Central memory CD8-positive, alpha-beta T cell (primary cell): Measurements from ENCODE around the gene PDZRN3.
"Not testable (repeated sequence)": the region's sequence is repeated elsewhere in the genome, so short reads cannot be mapped to it uniquely, and the experiment has no call there.

Source experiments
- ATAC-seq: fragments of 150-1000 bp; cut with Tn5 transposase; replicated peaks from 2 replicates; pipeline ENCODE4 v1.10.0; 2022; ENCODE audit warnings: mild to moderate bottlenecking, moderate FRiP score, moderate number of reproducible peaks; ENCODE audit not compliant: poor library complexity, severe bottlenecking; ENCODE audit errors: extremely low read depth
- DNase-seq, 2 donors: peaks; one replicate each; pipeline ENCODE4 v3.0.0; 2021; ENCODE audit warnings: low spot score in 2 of 2
- H3K27ac Mint-ChIP-seq: one replicate; pipeline ENCODE4 v1.8.0; 2022; ENCODE audit warnings: low read depth, mild to moderate bottlenecking, moderate library complexity, mixed read lengths
- H3K27me3 Mint-ChIP-seq: one replicate; pipeline ENCODE4 v1.8.0; 2022; ENCODE audit warnings: mixed read lengths
- H3K36me3 Mint-ChIP-seq: one replicate; pipeline ENCODE4 v1.8.0; 2022; ENCODE audit warnings: mild to moderate bottlenecking, moderate library complexity, mixed read lengths; ENCODE audit not compliant: insufficient read depth
- H3K4me1 Mint-ChIP-seq: one replicate; pipeline ENCODE4 v1.8.0; 2022; ENCODE audit warnings: mixed read lengths
- H3K4me3 Mint-ChIP-seq: one replicate; pipeline ENCODE4 v1.8.0; 2022; ENCODE audit warnings: mild to moderate bottlenecking, moderate library complexity, mixed read lengths
- H3K9me3 Mint-ChIP-seq: one replicate; pipeline ENCODE4 v1.8.0; 2022; ENCODE audit warnings: mixed read lengths

The PDZRN3 gene

DNA sequence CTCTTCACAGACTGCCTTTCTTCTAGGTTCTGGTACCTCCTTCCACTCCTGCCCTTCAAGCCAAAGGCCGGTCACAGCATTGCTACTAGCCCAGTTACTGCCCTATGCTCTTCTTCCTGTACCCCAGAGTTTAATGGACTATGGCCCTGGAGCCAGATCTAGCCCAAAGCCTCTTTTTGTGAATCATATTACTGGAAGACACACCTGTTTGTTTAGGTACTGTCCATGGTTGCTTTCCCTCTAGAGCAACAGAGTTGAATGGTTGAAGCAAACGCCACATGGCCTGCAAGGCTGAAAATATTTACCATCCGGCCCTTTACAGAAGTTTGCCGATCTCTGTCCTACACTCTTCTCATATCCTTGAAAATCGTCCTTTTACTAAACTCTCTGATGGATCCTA is 47.0 kb downstream of the PDZRN3 start:
- no peak overlapping the region for H3K27ac Mint-ChIP-seq
- DNase-seq: no peak
- H3K27me3 Mint-ChIP-seq: no peaks in the 10 kb centered on the region
- H3K4me1 Mint-ChIP-seq: no peaks in the 10 kb centered on the region
- H3K4me3 Mint-ChIP-seq: no peak overlapping the region
- H3K9me3 Mint-ChIP-seq: peaks cover 8% of the 10 kb centered on the region
- H3K36me3 Mint-ChIP-seq: no peaks in the 10 kb centered on the region
- ATAC-seq: no peak

DNA sequence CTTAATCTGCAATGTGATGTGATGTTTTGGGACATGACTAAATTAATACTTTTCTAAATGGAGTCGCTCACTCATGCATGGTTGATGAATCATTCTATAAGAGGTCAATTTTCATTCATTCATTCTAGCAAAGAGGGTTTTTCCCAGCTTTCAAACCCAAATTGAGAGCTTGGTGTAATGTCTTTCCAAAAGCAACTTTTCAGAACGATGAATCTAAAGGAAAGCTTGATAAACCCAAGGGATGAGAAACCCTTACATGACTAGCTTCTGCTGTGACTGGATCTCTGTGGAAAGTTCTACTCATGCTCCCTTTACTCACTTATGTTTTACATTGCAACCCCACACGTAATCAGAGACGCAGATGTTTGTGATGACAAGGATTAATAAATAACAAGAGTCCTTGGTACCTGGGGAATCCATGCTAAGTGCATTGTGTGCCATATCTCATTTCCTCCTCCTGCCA is 47.7 kb downstream of the PDZRN3 start:
- H3K27me3 Mint-ChIP-seq: peaks cover 2% of the 10 kb centered on the region
- no peaks in the 10 kb centered on the region for H3K4me1 Mint-ChIP-seq
- H3K4me3 Mint-ChIP-seq: no peak overlapping the region
- DNase-seq (no peak), ATAC-seq (no peak)
- no peaks in the 10 kb centered on the region for H3K36me3 Mint-ChIP-seq
- H3K9me3 Mint-ChIP-seq: peaks cover 8% of the 10 kb centered on the region
- no peak overlapping the region for H3K27ac Mint-ChIP-seq

GRCh38 chr3:73575953-73576352 is 48.8 kb downstream of the PDZRN3 start:
- no peak overlapping the region for H3K27ac Mint-ChIP-seq
- ATAC-seq (no peak), DNase-seq (no peak)
- H3K36me3 Mint-ChIP-seq: no peaks in the 10 kb centered on the region
- no peak overlapping the region for H3K4me3 Mint-ChIP-seq
- no peaks in the 10 kb centered on the region for H3K4me1 Mint-ChIP-seq
- H3K27me3 Mint-ChIP-seq: peaks cover 13% of the 10 kb centered on the region
- H3K9me3 Mint-ChIP-seq: peaks cover 13% of the 10 kb centered on the region

DNA sequence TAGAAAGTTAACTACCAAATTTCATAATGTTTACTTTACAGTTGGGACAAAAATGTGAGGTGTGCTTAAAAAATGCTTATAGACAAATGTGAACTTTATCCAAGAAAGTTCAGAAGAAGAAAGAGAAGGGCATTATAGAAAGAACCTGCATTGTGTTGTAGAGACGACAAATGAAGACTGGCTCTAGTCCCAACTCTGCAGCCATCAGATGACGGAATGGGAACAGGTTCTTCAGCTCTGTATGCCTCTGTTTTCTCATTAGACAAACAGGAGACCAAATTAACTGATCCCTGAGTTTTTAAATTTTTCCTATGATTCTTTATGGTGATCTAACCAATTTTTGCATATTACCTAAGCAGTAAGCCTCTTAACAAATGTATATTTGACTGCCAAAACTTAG is 49.2 kb downstream of the PDZRN3 start:
- peaks cover 14% of the 10 kb centered on the region for H3K9me3 Mint-ChIP-seq
- H3K4me1 Mint-ChIP-seq: no peaks in the 10 kb centered on the region
- H3K4me3 Mint-ChIP-seq: no peak overlapping the region
- H3K36me3 Mint-ChIP-seq: no peaks in the 10 kb centered on the region
- ATAC-seq: no peak
- peaks cover 16% of the 10 kb centered on the region for H3K27me3 Mint-ChIP-seq
- no peak for DNase-seq
- H3K27ac Mint-ChIP-seq: no peak overlapping the region

DNA sequence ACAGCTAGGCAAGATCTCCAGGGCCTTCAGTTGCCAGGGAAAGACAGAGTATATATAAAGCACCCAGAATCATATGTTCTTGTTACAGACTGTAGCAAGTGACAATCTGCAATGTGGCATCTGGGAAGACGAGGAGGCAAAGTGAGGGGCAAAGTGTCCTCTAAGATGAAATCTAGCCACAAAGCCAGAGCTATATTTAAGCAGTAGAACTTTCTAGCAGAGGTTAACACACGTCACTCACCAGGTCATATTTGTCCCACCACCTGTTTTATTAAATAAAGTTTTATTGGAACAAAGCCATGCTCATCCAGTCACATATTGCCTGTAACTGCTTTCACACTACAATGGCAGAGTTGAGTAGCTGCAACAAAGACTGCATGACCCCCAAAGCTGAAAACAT is 51.5 kb downstream of the PDZRN3 start:
- DNase-seq (no peak), ATAC-seq (no peak)
- H3K27me3 Mint-ChIP-seq: peaks cover 16% of the 10 kb centered on the region
- peaks cover 14% of the 10 kb centered on the region for H3K9me3 Mint-ChIP-seq
- no peaks in the 10 kb centered on the region for H3K36me3 Mint-ChIP-seq
- no peak overlapping the region for H3K27ac Mint-ChIP-seq
- H3K4me1 Mint-ChIP-seq: no peaks in the 10 kb centered on the region
- H3K4me3 Mint-ChIP-seq: no peak overlapping the region

DNA sequence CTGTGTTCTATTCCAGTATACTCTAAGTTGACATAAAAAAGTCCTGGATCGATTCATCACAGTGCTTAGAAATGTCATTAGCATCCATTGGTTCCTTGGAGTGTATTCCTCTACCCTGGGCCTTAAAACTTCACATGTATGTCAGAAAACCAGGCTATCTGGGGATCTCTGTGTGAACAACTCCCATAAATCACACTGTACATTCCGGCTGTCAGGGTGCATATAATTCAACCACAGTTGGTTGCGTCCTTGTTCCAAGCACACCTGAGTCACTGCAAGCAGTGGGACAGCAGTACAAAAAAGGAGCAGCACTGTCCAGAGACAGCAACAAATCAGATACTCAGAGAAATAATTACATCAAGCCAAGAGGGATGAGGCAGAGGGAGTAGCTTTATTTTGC is 52.4 kb downstream of the PDZRN3 start:
- ATAC-seq (no peak), DNase-seq (no peak)
- Mint-ChIP-seq H3K27me3 (peaks cover 16% of the 10 kb centered on the region), H3K27ac (no peak overlapping the region), H3K4me1 (no peaks in the 10 kb centered on the region), H3K9me3 (peaks cover 6% of the 10 kb centered on the region), H3K4me3 (no peak overlapping the region), H3K36me3 (no peaks in the 10 kb centered on the region)

DNA sequence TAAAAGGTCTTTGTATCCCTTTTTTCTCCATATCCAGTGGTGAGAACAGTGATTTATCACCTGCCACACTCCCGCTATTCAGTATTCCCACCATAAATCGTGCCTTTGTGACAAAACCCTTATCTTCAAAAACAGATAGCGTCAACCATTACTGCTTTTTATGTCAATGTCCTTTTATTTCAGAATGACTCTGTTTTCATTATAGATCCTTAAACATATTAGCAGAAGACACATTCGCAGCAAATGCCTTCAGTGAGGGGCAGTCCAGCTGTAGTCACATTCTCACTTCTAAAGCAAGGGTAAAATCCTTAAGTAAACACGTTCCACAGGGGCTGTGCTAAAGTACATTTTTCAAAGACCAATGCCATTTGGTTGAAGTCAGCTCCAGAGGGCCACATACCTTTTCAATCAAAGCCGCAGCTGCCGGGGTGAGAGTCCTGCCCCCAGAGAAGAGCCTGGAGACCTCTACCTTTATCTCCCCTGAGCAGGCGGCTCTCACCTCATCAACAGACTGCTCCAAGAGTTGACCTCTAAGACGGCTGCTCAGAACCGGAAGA is 53.4 kb downstream of the PDZRN3 start:
- no peak overlapping the region for H3K4me3 Mint-ChIP-seq
- no peak for DNase-seq
- ATAC-seq: no peak
- peaks cover 6% of the 10 kb centered on the region for H3K9me3 Mint-ChIP-seq
- peaks cover 16% of the 10 kb centered on the region for H3K27me3 Mint-ChIP-seq
- no peaks in the 10 kb centered on the region for H3K4me1 Mint-ChIP-seq
- no peaks in the 10 kb centered on the region for H3K36me3 Mint-ChIP-seq
- no peak overlapping the region for H3K27ac Mint-ChIP-seq

DNA sequence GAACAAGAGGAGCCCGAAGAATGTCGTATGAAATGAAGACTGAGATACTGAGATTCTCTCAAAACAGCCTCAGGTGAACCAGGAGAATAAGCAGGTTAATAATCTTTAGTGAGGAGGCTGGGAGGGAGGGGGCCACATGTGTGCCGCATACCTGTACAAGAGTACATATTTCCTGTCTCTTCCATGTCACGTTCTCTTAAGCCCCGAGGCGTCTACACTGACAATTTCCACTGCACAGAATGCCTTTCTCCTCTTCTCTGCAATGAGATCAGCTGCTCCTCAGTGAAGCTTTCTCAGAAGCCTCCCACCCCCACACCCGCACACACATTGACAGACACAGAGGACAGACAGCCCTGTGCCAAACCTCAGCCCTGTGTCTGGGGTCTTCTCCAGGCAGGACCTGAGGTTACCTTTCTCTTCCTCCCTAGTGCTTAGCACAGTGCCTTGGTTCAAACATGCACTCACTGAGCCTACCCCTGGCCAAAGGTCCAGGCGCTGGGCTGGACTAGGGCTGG is 55.4 kb downstream of the PDZRN3 start:
- H3K27me3 Mint-ChIP-seq: peaks cover 16% of the 10 kb centered on the region
- no peaks in the 10 kb centered on the region for H3K4me1 Mint-ChIP-seq
- DNase-seq (no peak), ATAC-seq (no peak)
- H3K36me3 Mint-ChIP-seq: no peaks in the 10 kb centered on the region
- H3K27ac Mint-ChIP-seq: no peak overlapping the region
- no peak overlapping the region for H3K4me3 Mint-ChIP-seq
- H3K9me3 Mint-ChIP-seq: peaks cover 6% of the 10 kb centered on the region

- DNase-seq (no peak), ATAC-seq (no peak)
- H3K27me3 Mint-ChIP-seq: peaks cover 16% of the 10 kb centered on the region
- no peak overlapping the region for H3K4me3 Mint-ChIP-seq
- no peak overlapping the region for H3K27ac Mint-ChIP-seq
- no peaks in the 10 kb centered on the region for H3K4me1 Mint-ChIP-seq
- peaks cover 6% of the 10 kb centered on the region for H3K9me3 Mint-ChIP-seq
- H3K36me3 Mint-ChIP-seq: no peaks in the 10 kb centered on the region
Measured at GRCh38 chr3:73568371-73568862, 56.3 kb downstream of the PDZRN3 start.

DNA sequence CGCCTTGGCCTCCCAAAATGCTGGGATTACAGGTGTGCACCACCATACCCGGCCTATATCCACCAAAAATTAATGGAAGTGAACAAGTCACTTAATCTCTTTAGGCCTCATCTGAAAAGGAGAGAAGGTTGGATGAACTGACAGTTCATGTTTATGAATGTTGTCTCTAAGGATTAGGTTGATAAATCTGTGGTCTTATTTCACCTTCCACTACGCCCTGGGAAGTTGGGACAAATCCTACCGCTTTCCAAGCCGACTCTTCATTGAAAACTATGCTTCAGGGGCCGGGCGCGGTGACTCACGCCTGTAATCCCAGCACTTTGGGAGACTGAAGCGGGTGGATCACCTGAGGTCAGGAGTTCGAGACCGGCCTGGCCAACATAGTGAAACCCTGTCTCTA is 59.4 kb downstream of the PDZRN3 start:
- not testable (repeated sequence) for H3K36me3 Mint-ChIP-seq, ATAC-seq, H3K27me3 Mint-ChIP-seq, H3K4me1 Mint-ChIP-seq, H3K9me3 Mint-ChIP-seq, H3K4me3 Mint-ChIP-seq, H3K27ac Mint-ChIP-seq, DNase-seq

DNA sequence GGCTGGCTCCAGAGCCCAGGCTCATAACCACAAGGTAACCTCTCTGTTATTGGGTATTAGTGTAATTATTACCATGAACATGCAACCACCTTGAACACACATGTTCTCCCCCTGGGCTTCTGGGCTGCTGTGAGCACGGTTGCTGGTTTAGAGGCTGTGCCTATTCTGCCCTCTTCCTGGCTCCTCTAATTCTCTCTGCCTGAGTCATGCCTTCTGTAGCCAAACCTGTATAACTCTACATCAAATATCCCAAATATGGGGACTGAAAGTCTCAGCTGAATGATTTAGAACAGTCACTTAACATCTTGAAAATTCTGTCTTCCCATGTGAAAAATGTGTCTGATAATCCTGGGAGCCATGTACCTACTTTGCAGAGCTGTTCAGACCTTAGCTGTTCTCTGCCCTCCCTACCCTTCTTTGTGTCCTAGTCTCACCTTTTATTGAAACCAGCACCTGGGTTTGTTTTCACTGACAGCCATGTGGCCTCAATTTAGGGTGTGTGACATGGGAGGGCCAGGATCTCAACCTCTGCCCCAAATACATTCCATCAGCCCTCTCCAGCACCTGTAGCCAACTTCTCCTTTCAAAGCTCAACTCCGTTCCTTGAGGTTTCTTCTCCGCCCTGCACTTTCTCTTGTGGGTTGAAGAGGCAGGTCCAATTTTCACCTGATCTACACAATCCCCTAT is 60.7 kb downstream of the PDZRN3 start:
- H3K4me3 Mint-ChIP-seq: no peak overlapping the region
- H3K27ac Mint-ChIP-seq: no peak overlapping the region
- DNase-seq: no peak
- no peaks in the 10 kb centered on the region for H3K9me3 Mint-ChIP-seq
- no peaks in the 10 kb centered on the region for H3K36me3 Mint-ChIP-seq
- H3K27me3 Mint-ChIP-seq: no peaks in the 10 kb centered on the region
- ATAC-seq: no peak
- no peaks in the 10 kb centered on the region for H3K4me1 Mint-ChIP-seq

DNA sequence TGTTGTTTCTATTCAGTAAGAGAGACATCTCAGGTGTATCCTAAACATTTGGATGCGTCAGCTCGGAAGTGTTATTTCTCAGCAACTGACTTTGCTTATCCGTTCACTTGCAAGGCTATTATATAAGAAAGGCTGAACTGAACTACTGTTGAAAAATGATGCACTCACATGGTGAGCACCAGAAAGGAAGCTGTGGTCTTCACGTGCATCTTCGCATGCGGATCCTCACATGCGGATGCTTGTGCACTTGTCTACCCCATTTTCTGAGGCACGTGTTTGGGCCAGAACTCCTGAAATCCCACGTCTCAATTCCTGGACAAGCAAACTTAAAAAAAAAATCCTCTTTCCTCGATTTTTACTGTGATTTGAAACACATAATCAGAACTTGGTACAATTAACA is 63.2 kb downstream of the PDZRN3 start:
- no peak overlapping the region for H3K27ac Mint-ChIP-seq
- no peak for ATAC-seq
- no peaks in the 10 kb centered on the region for H3K9me3 Mint-ChIP-seq
- no peaks in the 10 kb centered on the region for H3K4me1 Mint-ChIP-seq
- no peak for DNase-seq
- no peak overlapping the region for H3K4me3 Mint-ChIP-seq
- no peaks in the 10 kb centered on the region for H3K27me3 Mint-ChIP-seq
- H3K36me3 Mint-ChIP-seq: no peaks in the 10 kb centered on the region

DNA sequence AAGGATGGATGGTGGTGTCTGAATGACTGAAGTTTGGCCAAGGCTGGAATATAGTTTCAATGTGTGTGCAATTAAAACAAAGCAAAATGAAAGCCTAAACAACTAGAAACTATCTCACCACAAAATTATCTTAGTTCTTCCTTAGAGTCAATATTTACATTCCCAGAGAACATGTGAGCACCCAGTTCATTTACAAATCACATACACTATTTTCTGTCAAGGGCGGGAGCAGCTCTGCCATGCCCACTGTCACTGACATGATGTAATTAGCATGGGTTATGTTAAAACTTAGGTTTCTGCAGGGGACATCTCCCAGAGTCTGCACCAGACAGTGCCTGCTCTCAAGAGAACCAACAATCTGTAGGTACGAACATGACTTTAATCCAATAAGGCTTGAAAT is 65.0 kb downstream of the PDZRN3 start:
- Mint-ChIP-seq H3K9me3 (no peaks in the 10 kb centered on the region), H3K4me1 (no peaks in the 10 kb centered on the region), H3K27me3 (no peaks in the 10 kb centered on the region), H3K4me3 (no peak overlapping the region), H3K36me3 (no peaks in the 10 kb centered on the region), H3K27ac (no peak overlapping the region)
- ATAC-seq: no peak
- no peak for DNase-seq
